ENCODE measurements around the gene USP34. TPM values are rescaled to one million over a fixed set of nuclear protein-coding genes. Genes with fewer than 3 reads are reported as not detected.
"Not testable (repeated sequence)": the region's sequence is repeated elsewhere in the genome, so short reads cannot be mapped to it uniquely, and the experiment has no call there.

The USP34 gene
- total and polyA plus RNA-seq, 2 experiments from 2014 or later = 81.8 to 157 TPM

- peak overlapping the region; percentile 68 for H3K4me3 ChIP-seq
- DNase-seq (ENCODE audit: low spot score) = peak; percentile 90
- peaks cover 12% of the 10 kb centered on the region; the same call in 1 of the 2 replicates for H3K4me1 ChIP-seq (ENCODE audit: insufficient read depth)
- Mint-ChIP-seq H3K27me3 (ENCODE audit: insufficient read depth, low read depth, poor library complexity) (peaks cover 13% of the 10 kb centered on the region), H3K36me3 (ENCODE audit: low read depth) (peaks cover 37% of the 10 kb centered on the region), H3K4me1 (peaks cover 18% of the 10 kb centered on the region), H3K9me3 (no peaks in the 10 kb centered on the region; the same call in 2 of the 3 replicates), H3K4me3 (peak overlapping the region; percentile 91), H3K27ac (peak overlapping the region; percentile 97)
- TF ChIP-seq NANOG (IDR thresholded peaks at IDR 0.05; ENCODE audit: borderline replicate concordance) (no peak), CREB1 (CRISPR knock-in tag; IDR thresholded peaks at IDR 0.05; ENCODE audit: low read depth) (0 out of 2 replicates have a peak, but pooled peaks have one; percentile 27)
- no peaks in the 10 kb centered on the region for H3F3A ChIP-seq (replicated peaks; ENCODE audit: low read depth)
- H3K36me3 ChIP-seq (ENCODE audit: insufficient read depth) = no peaks in the 10 kb centered on the region; the same call in 1 of the 2 replicates
- ATAC-seq = peak; percentile 33
- no peaks in the 10 kb centered on the region for H3K27me3 ChIP-seq (ENCODE audit: insufficient read depth)
- peaks cover 13% of the 10 kb centered on the region for H4K20me1 ChIP-seq (replicated peaks; ENCODE audit: insufficient read depth)
- peak overlapping the region; percentile 91 for H3K27ac ChIP-seq (ENCODE audit: low read depth)
- no peaks in the 10 kb centered on the region for H3K9me2 ChIP-seq (ENCODE audit: insufficient read depth)
- peak overlapping the region; percentile 82 for H3K4me2 ChIP-seq
- H3K79me2 ChIP-seq (replicated peaks; ENCODE audit: insufficient read depth) = peaks cover 61% of the 10 kb centered on the region
- no peak overlapping the region for H2AFZ ChIP-seq
Measured at GRCh38 chr2:61470122-61470951, 550 bp downstream of the USP34 start.

- Mint-ChIP-seq H3K9me3 (no peaks in the 10 kb centered on the region; the same call in 2 of the 3 replicates), H3K27ac (peak overlapping the region; percentile 97), H3K4me1 (peaks cover 22% of the 10 kb centered on the region), H3K27me3 (ENCODE audit: insufficient read depth, low read depth, poor library complexity) (peaks cover 10% of the 10 kb centered on the region), H3K4me3 (peak overlapping the region; percentile 91), H3K36me3 (ENCODE audit: low read depth) (peaks cover 37% of the 10 kb centered on the region)
- no peaks in the 10 kb centered on the region for H3K27me3 ChIP-seq (ENCODE audit: insufficient read depth)
- peaks cover 12% of the 10 kb centered on the region; the same call in 1 of the 2 replicates for H3K4me1 ChIP-seq (ENCODE audit: insufficient read depth)
- DNase-seq (ENCODE audit: low spot score) = no peak
- peaks cover 68% of the 10 kb centered on the region for H3K79me2 ChIP-seq (replicated peaks; ENCODE audit: insufficient read depth)
- peak overlapping the region; percentile 91 for H3K27ac ChIP-seq (ENCODE audit: low read depth)
- peaks cover 19% of the 10 kb centered on the region for H4K20me1 ChIP-seq (replicated peaks; ENCODE audit: insufficient read depth)
- H2AFZ ChIP-seq = no peak overlapping the region
- ATAC-seq = no peak
- peak overlapping the region; percentile 82 for H3K4me2 ChIP-seq
- no peaks in the 10 kb centered on the region; the same call in 1 of the 2 replicates for H3K36me3 ChIP-seq (ENCODE audit: insufficient read depth)
- no peaks in the 10 kb centered on the region for H3K9me2 ChIP-seq (ENCODE audit: insufficient read depth)
- H3K4me3 ChIP-seq = peak overlapping the region; percentile 68
- TF ChIP-seq ZNF114 (CRISPR knock-in tag; IDR thresholded peaks at IDR 0.05) (no peak), CTCF (conservative IDR thresholded peaks at IDR 0.05; ENCODE audit: low read depth in 2 of 2) (no peak), ZNF331 (CRISPR knock-in tag; IDR thresholded peaks at IDR 0.05; ENCODE audit: low read depth) (no peak), JUNB (IDR thresholded peaks at IDR 0.05; ENCODE audit: unreplicated experiment) (no peak), EZH2 (IDR thresholded peaks at IDR 0.05; ENCODE audit: low read depth, unreplicated experiment) (no peak)
- no peaks in the 10 kb centered on the region for H3F3A ChIP-seq (replicated peaks; ENCODE audit: low read depth)
Measured at GRCh38 chr2:61469424-61470121, 1.3 kb downstream of the USP34 start.

GRCh38 chr2:61468231-61468630, 2.7 kb downstream of the USP34 start:
- H3K4me3 ChIP-seq; H3F3A ChIP-seq (replicated peaks; ENCODE audit: low read depth); H3K9me2 ChIP-seq (ENCODE audit: insufficient read depth); H3K9me3 Mint-ChIP-seq; H3K27me3 ChIP-seq (ENCODE audit: insufficient read depth); DNase-seq (ENCODE audit: low spot score); H3K36me3 ChIP-seq (ENCODE audit: insufficient read depth); H3K27me3 Mint-ChIP-seq (ENCODE audit: insufficient read depth, low read depth, poor library complexity); H3K27ac ChIP-seq (ENCODE audit: low read depth); H3K4me3 Mint-ChIP-seq; ATAC-seq; H3K27ac Mint-ChIP-seq; H2AFZ ChIP-seq: not testable (repeated sequence)
- peaks cover 30% of the 10 kb centered on the region for H4K20me1 ChIP-seq (replicated peaks; ENCODE audit: insufficient read depth)
- peaks cover 82% of the 10 kb centered on the region for H3K79me2 ChIP-seq (replicated peaks; ENCODE audit: insufficient read depth)
- peaks cover 18% of the 10 kb centered on the region for H3K4me1 ChIP-seq (ENCODE audit: insufficient read depth)
- Mint-ChIP-seq H3K4me1 (peaks cover 30% of the 10 kb centered on the region), H3K36me3 (ENCODE audit: low read depth) (peaks cover 30% of the 10 kb centered on the region)
- peak overlapping the region; percentile 21; the same call in 1 of the 2 replicates for H3K4me2 ChIP-seq
